ENCODE measurements around the gene NTSR1.

- no peak for TF ChIP-seq POLR2A (IDR thresholded peaks at IDR 0.05)
- TF ChIP-seq, protein P1, sequence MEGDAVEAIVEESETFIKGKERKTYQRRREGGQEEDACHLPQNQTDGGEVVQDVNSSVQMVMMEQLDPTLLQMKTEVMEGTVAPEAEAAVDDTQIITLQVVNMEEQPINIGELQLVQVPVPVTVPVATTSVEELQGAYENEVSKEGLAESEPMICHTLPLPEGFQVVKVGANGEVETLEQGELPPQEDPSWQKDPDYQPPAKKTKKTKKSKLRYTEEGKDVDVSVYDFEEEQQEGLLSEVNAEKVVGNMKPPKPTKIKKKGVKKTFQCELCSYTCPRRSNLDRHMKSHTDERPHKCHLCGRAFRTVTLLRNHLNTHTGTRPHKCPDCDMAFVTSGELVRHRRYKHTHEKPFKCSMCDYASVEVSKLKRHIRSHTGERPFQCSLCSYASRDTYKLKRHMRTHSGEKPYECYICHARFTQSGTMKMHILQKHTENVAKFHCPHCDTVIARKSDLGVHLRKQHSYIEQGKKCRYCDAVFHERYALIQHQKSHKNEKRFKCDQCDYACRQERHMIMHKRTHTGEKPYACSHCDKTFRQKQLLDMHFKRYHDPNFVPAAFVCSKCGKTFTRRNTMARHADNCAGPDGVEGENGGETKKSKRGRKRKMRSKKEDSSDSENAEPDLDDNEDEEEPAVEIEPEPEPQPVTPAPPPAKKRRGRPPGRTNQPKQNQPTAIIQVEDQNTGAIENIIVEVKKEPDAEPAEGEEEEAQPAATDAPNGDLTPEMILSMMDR (IDR thresholded peaks at IDR 0.05) = peak; percentile 58 to 94 (median 80)
- TF ChIP-seq POLR2AphosphoS5 (IDR thresholded peaks at IDR 0.05) = peak; percentile 36
These were observed 40.1 kb upstream of the NTSR1 start for GRCh38 chr20:62668441-62669027.
